Measurements from ENCODE around the gene RTP5. TPM values are rescaled to one million over a fixed set of nuclear protein-coding genes. Genes with fewer than 3 reads are reported as not detected.
"Not testable (repeated sequence)": the region's sequence is repeated elsewhere in the genome, so short reads cannot be mapped to it uniquely, and the experiment has no call there.

The RTP5 gene
- total RNA-seq (2014; rRNA removed), result not detected in 2 replicates
- not detected for polyA plus RNA-seq (2012)

GRCh38 chr2:241869087-241869961, at the start of gene RTP5:
Gene RTP5 (plus strand): TSS chr2:241869729. CDS start chr2:241869757, 28 bp downstream.
- no peak for DNase-seq (ENCODE audit: low read depth)

DNA sequence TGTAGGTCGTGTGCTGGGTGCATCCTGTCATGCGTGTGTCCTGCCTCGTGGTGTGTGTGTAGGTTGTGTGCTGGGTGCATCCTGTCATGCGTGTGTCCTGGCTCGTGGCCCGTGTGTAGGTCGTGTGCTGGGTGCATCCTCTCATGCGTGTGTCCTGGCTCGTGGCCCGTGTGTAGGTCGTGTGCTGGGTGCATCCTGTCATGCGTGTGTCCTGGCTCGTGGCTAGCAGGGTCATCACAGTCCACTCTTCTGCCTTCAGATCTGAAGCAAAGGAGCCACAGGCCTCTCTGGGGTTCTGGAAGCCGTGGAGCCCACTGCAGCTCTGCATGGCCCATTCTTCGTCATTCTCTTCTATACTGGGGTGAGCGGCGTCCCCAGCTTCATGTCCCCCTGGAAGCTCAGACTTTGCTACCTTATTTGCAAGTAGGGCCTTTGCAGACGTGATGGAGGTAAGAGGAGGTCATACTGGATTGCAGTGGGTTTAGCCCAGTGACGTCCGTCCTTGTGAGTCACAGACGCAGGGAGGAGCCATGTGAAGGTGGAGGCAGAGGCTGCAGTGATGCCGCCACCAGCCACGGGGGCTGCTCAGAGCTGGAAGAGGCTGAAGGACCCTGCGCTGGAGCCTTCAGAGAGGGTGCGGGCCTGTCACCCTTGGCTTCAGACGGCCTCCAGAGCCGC, 49.4 kb upstream of the RTP5 start:
- DNase-seq (ENCODE audit: low read depth), result not testable (repeated sequence)

- DNase-seq (ENCODE audit: low read depth), result no peak
Measured at GRCh38 chr2:241820625-241821384, 48.7 kb upstream of the RTP5 start.

DNA sequence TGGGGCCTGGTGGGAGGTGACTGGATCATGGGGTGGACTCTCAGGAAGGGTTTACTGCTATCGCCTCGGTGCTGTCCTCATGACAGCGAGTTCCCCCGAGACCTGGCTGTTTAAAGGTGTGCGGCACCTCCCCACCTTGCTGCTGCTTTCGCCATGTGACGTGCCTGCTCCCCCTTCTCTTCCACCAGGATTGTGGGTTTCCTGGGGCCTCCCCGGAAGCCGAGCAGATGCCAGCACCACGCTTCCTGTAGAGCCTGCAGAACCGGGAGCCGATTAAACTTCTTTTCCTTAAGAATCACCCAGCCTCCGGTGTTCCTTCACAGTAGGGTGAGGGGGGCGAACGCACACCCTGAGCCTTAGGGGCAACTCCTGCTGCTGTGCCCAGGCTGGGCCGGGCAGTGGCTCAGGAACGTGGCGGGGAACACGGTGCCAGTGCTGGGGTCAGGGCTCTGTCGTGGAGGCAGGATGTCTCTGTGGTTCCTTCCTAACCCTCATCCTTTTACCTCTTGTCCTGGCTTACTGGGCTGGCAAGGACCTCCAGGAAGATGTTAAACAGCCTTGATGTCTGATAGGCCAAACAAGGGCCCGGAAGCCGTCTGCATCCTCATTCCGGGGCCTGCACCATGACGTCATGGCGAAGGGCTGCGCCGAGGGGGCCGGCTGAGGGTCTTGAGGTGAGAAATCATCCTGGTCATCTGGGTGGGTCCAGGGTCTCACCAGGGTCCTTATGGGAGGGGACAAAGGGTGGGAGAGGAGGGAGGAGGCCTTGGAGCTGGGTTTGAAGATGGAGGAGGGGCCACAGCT, 47.9 kb upstream of the RTP5 start:
- DNase-seq (ENCODE audit: low read depth), result no peak

GRCh38 chr2:241822264-241822623, 47.3 kb upstream of the RTP5 start:
- DNase-seq (ENCODE audit: low read depth), result no peak

DNA sequence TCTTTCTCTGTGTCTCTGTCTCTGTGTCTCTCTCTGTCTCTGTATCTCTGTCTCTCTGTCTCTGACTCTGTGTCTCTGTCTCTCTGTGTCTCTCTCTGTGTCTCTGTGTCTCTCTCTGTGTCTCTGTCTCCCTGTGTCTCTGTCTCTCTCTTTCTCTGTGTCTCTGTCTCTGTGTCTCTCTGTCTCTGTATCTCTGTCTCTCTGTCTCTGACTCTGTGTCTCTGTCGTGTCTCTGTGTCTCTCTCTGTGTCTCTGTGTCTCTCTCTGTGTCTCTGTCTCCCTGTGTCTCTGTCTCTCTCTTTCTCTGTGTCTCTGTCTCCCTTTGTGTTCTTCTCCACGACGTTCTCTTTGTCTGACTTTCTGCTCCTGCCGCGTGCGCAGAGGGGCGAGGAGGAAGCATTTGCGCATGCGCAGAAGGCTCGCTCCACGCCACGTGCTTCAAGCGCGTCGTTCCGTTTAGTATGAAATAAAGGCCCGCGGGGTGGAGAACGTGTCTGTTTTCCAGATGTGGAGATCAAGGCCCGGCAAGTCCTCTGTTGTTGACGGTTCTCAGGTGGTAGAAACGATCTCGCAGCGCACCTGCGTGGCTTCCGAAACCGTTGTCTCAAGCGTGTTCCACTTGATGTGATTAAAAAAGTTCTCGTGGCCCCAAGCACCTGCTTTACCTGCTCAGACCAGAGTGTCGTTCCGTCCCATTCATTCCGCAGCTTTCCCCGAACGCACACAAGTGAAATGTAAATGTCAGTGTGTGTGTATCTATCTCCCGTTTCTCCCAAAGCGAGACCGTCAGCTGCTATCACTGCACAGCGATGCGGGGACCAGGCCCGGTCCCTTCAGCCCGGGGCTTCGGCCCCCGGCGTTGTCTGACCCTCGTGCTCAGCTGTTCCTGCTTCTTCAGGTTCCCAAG, 45.7 kb upstream of the RTP5 start:
- not testable (repeated sequence) for DNase-seq (ENCODE audit: low read depth)

DNA sequence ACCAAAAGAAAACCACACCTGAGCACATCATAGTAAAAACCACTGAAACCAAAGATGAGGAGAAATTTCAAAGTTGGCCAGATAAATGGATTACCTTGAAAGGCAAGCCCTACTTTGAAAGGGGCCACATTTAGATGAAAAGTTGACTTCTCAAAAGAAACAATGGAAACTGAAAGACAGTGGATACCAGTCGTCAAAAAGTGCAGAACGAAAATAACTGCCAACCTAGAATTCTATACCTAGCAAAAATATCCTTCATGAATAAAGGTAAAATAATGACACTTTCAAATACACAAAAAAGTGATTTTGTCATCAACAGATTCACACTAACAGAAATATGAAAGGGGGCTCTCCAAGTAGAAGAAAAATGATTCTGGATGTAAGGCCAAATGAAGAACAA, 42.1 kb upstream of the RTP5 start:
- DNase-seq (ENCODE audit: low read depth), result no peak

DNA sequence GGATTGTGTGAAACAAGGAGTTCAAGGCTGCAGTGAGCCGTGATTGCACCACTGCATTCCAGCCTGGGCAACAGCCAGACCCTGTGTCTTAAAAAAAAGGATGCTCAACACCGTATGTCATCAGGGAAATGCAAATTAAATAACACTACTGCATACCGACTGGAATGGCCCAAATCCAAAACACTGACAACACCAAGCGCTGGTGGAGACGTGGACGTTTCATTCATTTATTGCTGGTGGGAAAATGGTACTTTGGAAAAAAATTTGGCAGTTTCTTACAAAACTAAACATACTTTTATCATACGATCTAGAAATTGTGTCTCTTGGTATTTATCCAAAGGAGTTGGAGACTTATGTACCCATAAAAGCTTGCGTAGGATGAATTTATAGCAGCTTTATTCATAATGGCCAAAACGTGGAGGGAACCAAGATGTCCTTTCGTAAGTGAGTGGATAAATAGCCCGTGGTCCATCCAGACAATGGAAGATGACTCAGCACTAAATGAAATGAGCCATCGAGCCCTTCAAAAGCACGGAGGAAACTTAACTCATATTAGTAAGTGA, 36.3 kb upstream of the RTP5 start:
- no peak for DNase-seq (ENCODE audit: low read depth)

- not testable (repeated sequence) for DNase-seq (ENCODE audit: low read depth)
Measured at GRCh38 chr2:241833756-241834526, 35.6 kb upstream of the RTP5 start.

DNA sequence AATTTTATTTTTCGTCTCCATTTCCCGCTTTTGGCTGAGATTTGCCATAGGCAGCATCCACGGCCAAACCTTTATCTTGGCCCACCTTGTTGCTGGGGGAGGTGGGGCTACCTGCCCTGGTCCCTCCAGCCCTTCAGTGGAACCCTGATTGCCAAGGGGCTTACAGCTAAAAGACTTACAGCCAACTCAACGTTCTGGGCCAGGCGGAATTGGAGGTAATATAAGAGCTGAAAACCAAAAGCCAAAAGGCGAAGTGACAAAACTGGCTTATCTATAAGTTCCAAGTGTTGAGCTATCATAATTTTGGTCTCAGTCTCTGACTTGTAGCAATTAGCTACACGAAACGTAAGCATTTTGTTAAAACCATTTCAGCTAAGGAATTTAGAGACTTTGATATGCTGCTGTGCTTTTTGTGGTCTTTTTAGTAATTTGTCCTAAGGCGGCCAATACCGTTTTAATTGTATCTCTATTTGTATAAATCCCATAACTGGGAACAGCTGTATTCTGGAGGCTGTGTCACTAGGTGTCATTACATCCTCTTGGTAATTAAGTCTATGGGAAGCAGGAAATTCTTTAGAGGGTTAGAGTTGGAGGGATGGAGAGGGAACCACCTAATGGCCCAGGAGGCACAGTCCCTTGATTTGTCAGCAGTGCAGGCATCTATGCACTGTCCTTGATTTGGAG, 34.9 kb upstream of the RTP5 start:
- DNase-seq (ENCODE audit: low read depth), result no peak

DNA sequence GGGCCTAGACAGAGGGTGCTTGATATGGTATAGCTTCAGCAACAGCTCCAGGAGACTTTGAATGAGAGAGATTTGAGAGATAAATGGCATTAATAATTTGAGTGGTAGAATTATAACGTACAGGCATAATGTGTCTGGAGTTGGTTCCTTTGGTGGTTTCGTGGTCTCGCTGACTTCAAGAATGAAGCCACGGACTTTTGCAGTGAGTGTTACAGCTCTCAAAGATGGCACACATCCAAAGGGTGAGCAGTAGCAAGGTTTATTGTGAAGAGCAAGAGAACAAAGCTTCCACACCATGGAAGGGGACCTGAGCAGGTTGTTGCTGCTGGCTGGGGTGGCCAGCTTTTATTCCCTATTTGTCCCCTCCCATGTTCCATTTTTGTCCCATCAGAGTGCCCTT, 33.9 kb upstream of the RTP5 start:
- DNase-seq (ENCODE audit: low read depth), result no peak

DNA sequence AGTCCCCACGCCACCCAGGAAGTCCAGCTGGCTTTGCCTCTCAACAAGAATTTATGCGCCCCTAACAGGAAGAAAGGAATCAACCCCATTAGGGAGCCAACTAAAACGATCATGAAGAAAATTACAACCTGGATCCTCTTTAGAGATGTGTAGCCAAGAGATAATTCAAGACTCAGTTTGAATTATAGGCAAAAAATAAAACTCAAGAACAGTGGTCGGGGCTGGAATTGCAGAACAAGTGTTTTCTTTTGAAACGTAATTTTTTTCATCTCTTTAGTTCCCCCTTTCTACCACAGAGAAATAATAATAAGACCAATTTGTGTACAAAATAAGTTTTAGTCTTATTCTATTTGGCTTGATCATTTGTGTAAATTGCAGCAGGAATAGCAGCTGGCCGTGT, 33.2 kb upstream of the RTP5 start:
- DNase-seq (ENCODE audit: low read depth), result no peak

- no peak for DNase-seq (ENCODE audit: low read depth)
Measured at GRCh38 chr2:241837197-241837965, 32.1 kb upstream of the RTP5 start.

DNA sequence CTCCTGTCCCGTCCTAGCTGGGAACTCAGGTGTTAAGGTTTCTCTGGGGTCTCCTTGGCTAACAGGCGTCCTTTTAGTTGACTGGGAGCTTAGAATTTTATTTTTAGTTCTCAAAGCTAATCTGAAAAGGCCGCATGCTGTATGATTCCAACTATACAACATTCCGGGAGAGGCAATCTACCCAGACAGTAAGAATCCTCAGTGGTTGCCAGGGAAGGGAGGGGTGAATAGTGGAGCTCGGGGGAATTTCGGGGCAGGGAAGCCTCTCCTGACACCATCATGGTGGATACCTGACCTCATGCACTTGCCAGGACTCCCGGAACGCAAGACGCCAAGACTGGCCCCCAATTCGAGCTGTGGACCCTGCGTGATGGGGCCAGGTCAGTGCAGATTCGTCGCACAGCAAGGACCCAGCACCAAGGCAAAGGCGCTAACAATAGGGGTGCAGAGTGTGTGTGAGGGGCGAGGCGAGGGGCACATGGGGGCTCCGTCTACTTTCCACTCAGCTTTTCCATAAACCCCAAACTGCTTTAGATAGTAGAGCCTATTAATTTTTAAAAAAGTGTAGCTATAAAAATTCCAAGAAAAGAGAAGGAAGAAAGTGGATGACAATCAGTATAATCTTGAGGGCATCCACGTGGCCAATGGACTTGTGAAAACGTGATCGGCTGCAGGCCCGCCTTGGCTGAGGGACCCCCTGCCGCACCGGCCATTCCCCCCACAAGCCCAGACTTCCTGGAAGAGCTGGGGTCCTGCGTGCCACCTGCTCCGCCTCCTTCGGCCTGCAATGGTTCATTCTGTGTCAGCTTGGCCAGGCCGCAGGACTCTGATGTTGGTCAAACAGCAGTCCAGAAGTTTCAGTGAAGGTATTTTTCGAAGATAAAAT, 28.1 kb upstream of the RTP5 start:
- DNase-seq (ENCODE audit: low read depth), result no peak

GRCh38 chr2:241842067-241842415, 27.5 kb upstream of the RTP5 start:
- no peak for DNase-seq (ENCODE audit: low read depth)

DNA sequence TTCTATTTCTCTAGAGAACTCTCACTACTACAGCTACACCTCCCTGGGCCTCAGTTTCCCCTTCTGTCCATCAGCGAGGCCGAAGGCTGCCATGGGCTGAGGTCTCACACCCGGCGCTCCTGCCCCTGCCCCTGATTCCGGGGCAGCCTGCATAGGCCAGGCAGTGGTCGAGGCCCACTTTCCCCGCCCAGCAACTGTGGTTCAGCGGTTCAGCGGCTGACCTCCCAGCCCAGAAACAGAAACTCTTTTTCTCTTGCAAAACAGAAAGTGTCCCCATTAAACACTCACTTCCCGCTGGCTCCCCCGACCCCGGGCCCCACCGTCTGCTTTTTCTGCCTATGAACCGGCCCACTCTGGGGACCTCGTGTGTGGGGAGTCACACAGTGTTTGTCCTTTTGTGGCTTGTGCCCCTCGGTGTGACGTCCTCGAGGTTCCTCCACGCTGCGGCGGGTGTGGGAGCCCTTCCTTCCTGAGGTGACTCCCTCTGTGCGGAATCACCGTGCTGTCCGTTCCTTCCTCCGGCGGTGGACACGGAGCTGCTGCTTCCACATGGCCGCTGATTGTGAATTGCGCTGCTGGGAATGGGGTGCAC, 26.8 kb upstream of the RTP5 start:
- no peak for DNase-seq (ENCODE audit: low read depth)

All from LHCN-M2 (cell line).